Measurements from ENCODE around the gene PRDM5.

PRDM5 gene

DNA sequence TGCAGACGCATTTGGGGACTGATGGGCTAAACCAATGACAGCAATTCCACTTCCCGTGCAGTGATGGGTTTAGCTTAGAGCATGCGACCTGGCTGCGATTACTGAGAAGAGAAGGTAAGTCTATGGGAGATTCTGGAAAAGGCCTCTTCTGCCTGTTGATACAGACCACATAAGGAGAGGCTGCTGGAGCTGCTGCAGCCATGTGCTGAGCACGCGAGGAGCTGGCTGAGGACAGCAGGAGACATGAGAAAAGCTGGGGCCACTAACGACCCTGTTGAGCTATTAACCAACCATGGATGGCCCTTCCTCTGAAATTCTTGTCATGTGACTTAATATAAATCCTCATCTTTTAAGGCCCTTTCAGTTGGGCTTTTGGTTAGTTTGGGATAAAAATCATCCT, 199.9 kb downstream of the PRDM5 start:
- no peaks in the 10 kb centered on the region for H3K36me3 ChIP-seq (ENCODE audit: insufficient read depth, low read length)

DNA sequence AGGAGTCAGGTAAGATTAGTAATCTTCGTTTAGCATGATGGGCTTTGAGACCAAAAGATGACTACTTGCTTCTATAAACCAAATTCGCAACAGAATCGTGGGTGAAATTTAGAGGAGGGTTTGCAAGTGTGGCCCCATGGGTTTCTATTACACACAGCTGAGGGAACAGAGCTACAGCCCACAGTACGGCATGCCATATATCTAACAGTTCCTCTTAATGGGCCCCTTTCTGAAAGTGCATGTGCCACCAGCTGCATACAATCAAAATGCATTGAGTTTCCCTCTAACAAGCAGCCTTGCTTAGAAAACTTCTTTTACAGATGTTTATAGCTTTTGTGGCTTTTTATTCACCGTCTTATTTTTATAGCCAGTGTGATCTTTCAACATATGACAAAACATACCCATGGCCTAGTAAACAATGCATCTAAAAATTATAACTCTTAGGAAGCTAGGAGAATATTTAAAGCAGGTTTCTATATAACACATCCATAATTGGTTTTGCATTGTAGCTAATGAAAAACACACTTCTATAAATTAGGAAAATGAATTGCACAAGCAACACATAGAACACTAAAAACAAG, 202.1 kb downstream of the PRDM5 start:
- no peak overlapping the region for H3K4me3 ChIP-seq (ENCODE audit: low read depth, low read length, poor library complexity, severe bottlenecking)
- no peaks in the 10 kb centered on the region for H3K27me3 ChIP-seq (ENCODE audit: insufficient read depth, low read length)
- H3K4me2 ChIP-seq (ENCODE audit: low read length) = peak overlapping the region; percentile 40; the same call in 1 of the 2 replicates
- H3K9me3 ChIP-seq (ENCODE audit: low read length) = no peaks in the 10 kb centered on the region
- peak overlapping the region; percentile 92 for H3K27ac ChIP-seq (ENCODE audit: low read depth, low read length, poor library complexity, severe bottlenecking)
- peak overlapping the region; percentile 52 for H3K9ac ChIP-seq (ENCODE audit: low read length)
- no peaks in the 10 kb centered on the region for H3K36me3 ChIP-seq (ENCODE audit: insufficient read depth, low read length)
- H4K20me1 ChIP-seq (ENCODE audit: insufficient read depth, low read length) = no peaks in the 10 kb centered on the region
- no peaks in the 10 kb centered on the region for H3F3A ChIP-seq (ENCODE audit: insufficient read depth, low read length)
- no peaks in the 10 kb centered on the region for H3K79me2 ChIP-seq (ENCODE audit: insufficient read depth, low read length)
- no peak overlapping the region for H2AFZ ChIP-seq (ENCODE audit: low read length)
- peaks cover 75% of the 10 kb centered on the region for H3K4me1 ChIP-seq (ENCODE audit: insufficient read depth, low read length, severe bottlenecking)
- TF ChIP-seq, protein P1, sequence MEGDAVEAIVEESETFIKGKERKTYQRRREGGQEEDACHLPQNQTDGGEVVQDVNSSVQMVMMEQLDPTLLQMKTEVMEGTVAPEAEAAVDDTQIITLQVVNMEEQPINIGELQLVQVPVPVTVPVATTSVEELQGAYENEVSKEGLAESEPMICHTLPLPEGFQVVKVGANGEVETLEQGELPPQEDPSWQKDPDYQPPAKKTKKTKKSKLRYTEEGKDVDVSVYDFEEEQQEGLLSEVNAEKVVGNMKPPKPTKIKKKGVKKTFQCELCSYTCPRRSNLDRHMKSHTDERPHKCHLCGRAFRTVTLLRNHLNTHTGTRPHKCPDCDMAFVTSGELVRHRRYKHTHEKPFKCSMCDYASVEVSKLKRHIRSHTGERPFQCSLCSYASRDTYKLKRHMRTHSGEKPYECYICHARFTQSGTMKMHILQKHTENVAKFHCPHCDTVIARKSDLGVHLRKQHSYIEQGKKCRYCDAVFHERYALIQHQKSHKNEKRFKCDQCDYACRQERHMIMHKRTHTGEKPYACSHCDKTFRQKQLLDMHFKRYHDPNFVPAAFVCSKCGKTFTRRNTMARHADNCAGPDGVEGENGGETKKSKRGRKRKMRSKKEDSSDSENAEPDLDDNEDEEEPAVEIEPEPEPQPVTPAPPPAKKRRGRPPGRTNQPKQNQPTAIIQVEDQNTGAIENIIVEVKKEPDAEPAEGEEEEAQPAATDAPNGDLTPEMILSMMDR (IDR thresholded peaks at IDR 0.05; ENCODE audit: low read length) = no peak
- no peak for TF ChIP-seq EZH2 (IDR thresholded peaks at IDR 0.05; ENCODE audit: borderline replicate concordance, low read length)
- no peaks in the 10 kb centered on the region for H3K9me2 ChIP-seq (ENCODE audit: low read depth, low read length)

More for the DNA sequence above, 199.9 kb downstream of the PRDM5 start:
- Histone ChIP-seq H3K27ac (ENCODE audit: low read depth, low read length, poor library complexity, severe bottlenecking) (peak overlapping the region; percentile 92), H3K9me2 (ENCODE audit: low read depth, low read length) (no peaks in the 10 kb centered on the region), H3K9me3 (ENCODE audit: low read length) (no peaks in the 10 kb centered on the region), H3K27me3 (ENCODE audit: insufficient read depth, low read length) (no peaks in the 10 kb centered on the region), H3K79me2 (ENCODE audit: insufficient read depth, low read length) (no peaks in the 10 kb centered on the region), H3K4me1 (ENCODE audit: insufficient read depth, low read length, severe bottlenecking) (peaks cover 98% of the 10 kb centered on the region), H3K4me3 (ENCODE audit: low read depth, low read length, poor library complexity, severe bottlenecking) (no peak overlapping the region), H3F3A (ENCODE audit: insufficient read depth, low read length) (no peaks in the 10 kb centered on the region), H3K4me2 (ENCODE audit: low read length) (no peak overlapping the region; the same call in 1 of the 2 replicates), H4K20me1 (ENCODE audit: insufficient read depth, low read length) (no peaks in the 10 kb centered on the region), H2AFZ (ENCODE audit: low read length) (no peak overlapping the region), H3K9ac (ENCODE audit: low read length) (no peak overlapping the region)
- no peak for TF ChIP-seq EZH2 (IDR thresholded peaks at IDR 0.05; ENCODE audit: borderline replicate concordance, low read length)
- TF ChIP-seq, protein P1 (IDR thresholded peaks at IDR 0.05; ENCODE audit: low read length) = no peak

DNA sequence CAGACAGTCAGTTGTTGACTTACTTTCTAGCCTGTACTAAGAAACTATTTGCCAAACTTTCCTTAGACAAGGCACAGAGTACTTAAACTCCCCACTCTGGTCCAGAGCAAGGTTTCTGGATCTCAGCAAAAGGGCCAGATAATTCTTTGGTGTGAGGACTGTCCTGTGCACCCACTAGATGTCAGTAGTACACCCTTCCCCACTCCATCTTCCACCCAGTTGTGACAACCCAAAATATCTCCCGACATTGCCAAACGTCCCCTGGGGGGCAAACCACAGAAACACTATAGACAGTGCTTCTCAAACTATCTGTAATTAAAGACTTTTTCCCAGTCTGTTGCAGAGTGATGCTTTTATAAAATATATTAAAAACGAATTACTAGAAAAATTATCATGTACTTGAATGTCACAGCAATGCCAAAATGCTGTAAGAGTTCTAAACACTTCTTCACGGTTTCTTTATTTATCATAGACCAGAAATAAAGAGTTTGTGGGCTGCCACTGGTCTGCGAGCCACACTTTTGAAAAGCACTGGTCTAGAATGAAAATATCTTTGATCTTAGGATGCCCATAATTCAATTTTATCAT, 203.5 kb downstream of the PRDM5 start:
- Histone ChIP-seq H3K4me2 (ENCODE audit: low read length) (peak overlapping the region; percentile 21; the same call in 1 of the 2 replicates), H3K4me3 (ENCODE audit: low read depth, low read length, poor library complexity, severe bottlenecking) (no peak overlapping the region), H3K9me3 (ENCODE audit: low read length) (no peaks in the 10 kb centered on the region), H2AFZ (ENCODE audit: low read length) (no peak overlapping the region), H3K4me1 (ENCODE audit: insufficient read depth, low read length, severe bottlenecking) (peaks cover 62% of the 10 kb centered on the region), H3K79me2 (ENCODE audit: insufficient read depth, low read length) (no peaks in the 10 kb centered on the region), H3K9me2 (ENCODE audit: low read depth, low read length) (no peaks in the 10 kb centered on the region), H3K27me3 (ENCODE audit: insufficient read depth, low read length) (no peaks in the 10 kb centered on the region), H3K36me3 (ENCODE audit: insufficient read depth, low read length) (no peaks in the 10 kb centered on the region), H3F3A (ENCODE audit: insufficient read depth, low read length) (no peaks in the 10 kb centered on the region), H3K9ac (ENCODE audit: low read length) (no peak overlapping the region), H4K20me1 (ENCODE audit: insufficient read depth, low read length) (no peaks in the 10 kb centered on the region), H3K27ac (ENCODE audit: low read depth, low read length, poor library complexity, severe bottlenecking) (peak overlapping the region; percentile 92)
- TF ChIP-seq, protein P1 (IDR thresholded peaks at IDR 0.05; ENCODE audit: low read length) = peak; percentile 81
- TF ChIP-seq EZH2 (IDR thresholded peaks at IDR 0.05; ENCODE audit: borderline replicate concordance, low read length) = no peak

All from OCI-LY1 (cell line).